ENCODE results near the gene PDP2.

GRCh38 chr16:66844342-66845079 lies 35.8 kb upstream of the PDP2 start, which contains the start of gene CA7:
- TF ChIP-seq, protein P1, sequence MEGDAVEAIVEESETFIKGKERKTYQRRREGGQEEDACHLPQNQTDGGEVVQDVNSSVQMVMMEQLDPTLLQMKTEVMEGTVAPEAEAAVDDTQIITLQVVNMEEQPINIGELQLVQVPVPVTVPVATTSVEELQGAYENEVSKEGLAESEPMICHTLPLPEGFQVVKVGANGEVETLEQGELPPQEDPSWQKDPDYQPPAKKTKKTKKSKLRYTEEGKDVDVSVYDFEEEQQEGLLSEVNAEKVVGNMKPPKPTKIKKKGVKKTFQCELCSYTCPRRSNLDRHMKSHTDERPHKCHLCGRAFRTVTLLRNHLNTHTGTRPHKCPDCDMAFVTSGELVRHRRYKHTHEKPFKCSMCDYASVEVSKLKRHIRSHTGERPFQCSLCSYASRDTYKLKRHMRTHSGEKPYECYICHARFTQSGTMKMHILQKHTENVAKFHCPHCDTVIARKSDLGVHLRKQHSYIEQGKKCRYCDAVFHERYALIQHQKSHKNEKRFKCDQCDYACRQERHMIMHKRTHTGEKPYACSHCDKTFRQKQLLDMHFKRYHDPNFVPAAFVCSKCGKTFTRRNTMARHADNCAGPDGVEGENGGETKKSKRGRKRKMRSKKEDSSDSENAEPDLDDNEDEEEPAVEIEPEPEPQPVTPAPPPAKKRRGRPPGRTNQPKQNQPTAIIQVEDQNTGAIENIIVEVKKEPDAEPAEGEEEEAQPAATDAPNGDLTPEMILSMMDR (conservative IDR thresholded peaks at IDR 0.05; ENCODE audit: low read length): no peak
- TF ChIP-seq EZH2phosphoT487 (IDR thresholded peaks at IDR 0.05; ENCODE audit: borderline replicate concordance): no peak

Measured in Loucy (cell line).